DND-41 (cell line): ENCODE data around the gene HLA-B.

ENCODE experiments used
- EZH2 ChIP-seq: IDR thresholded peaks from 3 replicates; pipeline ENCODE4 v1.6.1; 2012; ENCODE audit warnings: borderline replicate concordance, low read depth, mild to moderate bottlenecking, moderate library complexity, low read length, inconsistent platforms; ENCODE audit not compliant: severe bottlenecking
- TF ChIP-seq, protein P1 (sequence below): IDR thresholded peaks from 2 replicates; pipeline ENCODE4 v1.5.1; 2012; ENCODE audit warnings: borderline replicate concordance, low read length, moderate library complexity, mild to moderate bottlenecking; ENCODE audit not compliant: poor library complexity, severe bottlenecking; ENCODE audit errors: extremely low read depth

GRCh38 chr6:31355583-31355948 lies 1.4 kb downstream of the HLA-B start:
- TF ChIP-seq, protein P1, sequence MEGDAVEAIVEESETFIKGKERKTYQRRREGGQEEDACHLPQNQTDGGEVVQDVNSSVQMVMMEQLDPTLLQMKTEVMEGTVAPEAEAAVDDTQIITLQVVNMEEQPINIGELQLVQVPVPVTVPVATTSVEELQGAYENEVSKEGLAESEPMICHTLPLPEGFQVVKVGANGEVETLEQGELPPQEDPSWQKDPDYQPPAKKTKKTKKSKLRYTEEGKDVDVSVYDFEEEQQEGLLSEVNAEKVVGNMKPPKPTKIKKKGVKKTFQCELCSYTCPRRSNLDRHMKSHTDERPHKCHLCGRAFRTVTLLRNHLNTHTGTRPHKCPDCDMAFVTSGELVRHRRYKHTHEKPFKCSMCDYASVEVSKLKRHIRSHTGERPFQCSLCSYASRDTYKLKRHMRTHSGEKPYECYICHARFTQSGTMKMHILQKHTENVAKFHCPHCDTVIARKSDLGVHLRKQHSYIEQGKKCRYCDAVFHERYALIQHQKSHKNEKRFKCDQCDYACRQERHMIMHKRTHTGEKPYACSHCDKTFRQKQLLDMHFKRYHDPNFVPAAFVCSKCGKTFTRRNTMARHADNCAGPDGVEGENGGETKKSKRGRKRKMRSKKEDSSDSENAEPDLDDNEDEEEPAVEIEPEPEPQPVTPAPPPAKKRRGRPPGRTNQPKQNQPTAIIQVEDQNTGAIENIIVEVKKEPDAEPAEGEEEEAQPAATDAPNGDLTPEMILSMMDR: no peak
- TF ChIP-seq EZH2: no peak
